GM18499 (cell line): Measurements from ENCODE around the gene SMIM22.

Experiments used
- ATAC-seq: cut with Tn5 transposase; IDR thresholded peaks from one replicate; pipeline ENCODE4 v1.9.1; 2021; ENCODE audit warnings: moderate number of reproducible peaks; ENCODE audit not compliant: insufficient read depth, unreplicated experiment

Gene SMIM22

DNA sequence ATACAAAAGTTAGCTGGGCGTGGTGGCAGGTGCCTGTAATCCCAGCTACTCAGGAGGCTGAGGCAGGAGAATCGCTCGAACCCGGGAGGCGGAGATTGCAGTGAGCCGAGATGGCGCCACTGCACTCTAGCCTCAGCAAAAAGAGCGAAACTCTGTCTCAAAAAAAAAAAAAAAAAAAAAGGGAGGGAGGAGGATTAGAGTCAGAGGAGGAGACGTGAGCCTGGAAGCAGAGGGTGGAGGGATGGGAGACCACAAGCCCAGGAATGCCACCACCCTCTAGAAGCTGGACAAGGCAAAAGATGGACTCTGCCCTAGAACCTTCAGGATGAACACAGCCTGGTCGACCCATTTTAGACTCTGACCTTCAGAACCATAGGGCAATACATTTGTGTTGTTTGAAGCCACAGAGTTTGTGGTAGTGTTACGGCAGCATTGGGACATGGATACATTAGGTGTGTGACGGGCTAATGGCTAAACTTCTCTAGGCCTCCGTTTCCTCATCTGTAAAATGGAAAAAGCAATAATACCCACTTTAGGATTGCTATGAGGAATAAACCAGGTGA, 2.1 kb upstream of the SMIM22 start:
- ATAC-seq, result no peak

DNA sequence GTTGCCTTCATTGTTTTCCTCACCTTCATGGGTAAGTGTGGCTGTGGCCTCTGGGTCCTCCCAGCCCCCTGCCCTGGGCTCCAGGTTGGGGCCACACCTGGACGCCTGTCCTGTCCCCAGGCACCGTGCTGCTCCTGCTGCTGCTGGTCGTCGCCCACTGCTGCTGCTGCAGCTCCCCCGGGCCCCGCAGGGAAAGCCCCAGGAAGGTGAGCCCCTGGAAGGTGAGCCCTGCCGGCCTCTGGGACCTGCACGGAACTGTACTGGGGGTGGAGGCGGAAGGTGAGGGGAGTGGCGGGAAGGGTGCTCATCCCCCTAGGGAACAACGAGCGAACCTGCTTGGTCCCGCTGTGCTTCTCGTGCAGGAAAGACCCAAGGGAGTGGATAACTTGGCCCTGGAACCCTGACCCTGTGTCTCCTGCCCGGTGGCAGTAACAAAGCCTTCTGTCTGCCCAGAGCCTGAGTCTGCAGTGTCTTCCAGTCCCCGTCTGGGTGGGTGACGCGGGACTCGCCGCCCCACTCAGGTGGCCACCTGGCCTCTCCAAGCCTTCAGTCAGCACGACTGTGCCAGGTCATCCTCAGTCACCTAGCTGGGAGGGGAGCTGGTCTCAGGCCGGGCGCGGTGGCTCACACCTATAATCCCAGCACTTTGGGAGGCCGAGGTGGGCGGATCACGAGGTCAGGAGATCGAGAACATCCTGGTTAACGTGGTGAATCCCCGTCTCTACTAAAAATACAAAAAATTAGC, 831 bp downstream of the SMIM22 start:
- no peak for ATAC-seq

DNA sequence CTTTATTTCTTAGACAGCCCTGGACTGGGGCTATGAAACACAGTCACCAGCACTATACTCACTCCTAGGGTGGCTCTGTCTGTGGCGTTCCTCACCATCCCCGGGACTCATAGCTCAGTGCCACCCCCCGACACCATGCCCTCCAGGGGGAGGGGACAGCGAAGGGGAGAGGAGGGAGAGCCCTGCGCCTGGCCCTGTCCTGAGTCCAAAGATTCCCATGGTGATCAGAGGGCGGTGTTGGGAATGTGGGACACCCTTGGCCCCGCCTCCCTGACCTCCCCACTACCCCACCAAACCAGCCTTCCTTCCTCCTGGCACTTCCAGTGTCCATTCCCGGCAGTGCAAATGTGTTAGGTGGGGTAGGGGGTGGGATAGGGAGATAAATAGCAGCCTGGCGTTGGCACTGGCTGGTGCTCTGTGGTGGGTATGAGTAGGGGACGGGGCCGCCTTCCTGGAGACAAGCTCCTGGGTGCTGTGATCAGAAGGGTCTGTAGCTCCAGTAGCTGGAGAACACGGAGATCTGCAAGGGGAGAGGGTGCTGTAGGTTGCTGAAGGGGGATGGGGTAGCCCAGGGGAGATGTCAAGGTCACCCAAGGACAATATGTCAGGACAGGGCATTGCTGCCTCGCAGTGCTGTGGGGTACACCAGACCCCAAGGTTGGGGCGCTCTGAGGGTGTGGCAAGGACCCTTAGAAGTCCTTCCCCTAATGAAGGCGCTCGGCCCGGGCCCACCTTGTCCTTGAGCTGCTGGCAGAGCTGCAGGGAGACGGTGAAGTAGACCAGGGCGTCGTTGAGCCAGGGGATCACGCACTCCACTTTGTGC, 2.0 kb downstream of the SMIM22 start:
- ATAC-seq, result no peak

DNA sequence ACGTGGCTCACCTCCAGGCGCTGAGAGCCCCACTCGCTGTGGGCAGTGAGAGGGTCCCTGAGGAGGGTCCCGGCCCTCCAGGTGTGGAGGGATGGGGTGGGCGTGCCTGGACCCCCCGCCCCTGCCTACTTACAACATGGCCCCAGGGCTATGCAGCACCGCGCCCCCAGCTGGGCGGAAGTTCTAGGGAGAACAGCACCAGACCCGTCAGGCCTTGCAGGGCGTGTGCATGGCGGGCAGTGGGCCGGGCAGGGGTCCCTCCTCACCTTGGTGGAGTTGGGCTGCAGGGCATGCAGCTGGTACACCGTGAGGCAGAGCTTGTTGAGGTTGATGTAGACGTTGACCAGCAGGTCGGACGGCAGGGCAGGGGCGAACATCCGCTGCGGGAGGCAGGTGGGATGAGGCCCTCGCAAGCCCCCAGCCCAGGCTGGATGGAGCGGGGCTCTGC, 2.7 kb downstream of the SMIM22 start:
- no peak for ATAC-seq

DNA sequence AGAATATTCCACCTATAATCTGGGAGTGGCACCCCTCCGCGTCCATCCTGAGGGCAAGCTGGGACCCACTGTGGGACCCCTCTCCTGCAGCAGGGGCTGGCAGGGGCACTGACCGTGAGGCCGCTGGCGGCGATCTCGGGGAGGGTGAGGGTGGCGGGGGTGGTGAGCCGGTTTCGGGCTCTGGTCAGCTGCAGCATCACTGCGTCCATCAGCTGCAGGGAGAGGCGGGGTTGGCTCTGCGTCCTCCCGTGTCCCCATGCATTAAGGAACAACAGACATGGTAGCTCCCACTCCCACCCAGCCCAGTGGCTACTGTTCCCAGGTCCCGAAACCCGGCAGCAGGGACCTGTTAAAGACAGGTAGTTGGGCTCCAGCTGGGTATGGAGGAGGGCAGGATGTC, 3.3 kb downstream of the SMIM22 start:
- ATAC-seq, result no peak

DNA sequence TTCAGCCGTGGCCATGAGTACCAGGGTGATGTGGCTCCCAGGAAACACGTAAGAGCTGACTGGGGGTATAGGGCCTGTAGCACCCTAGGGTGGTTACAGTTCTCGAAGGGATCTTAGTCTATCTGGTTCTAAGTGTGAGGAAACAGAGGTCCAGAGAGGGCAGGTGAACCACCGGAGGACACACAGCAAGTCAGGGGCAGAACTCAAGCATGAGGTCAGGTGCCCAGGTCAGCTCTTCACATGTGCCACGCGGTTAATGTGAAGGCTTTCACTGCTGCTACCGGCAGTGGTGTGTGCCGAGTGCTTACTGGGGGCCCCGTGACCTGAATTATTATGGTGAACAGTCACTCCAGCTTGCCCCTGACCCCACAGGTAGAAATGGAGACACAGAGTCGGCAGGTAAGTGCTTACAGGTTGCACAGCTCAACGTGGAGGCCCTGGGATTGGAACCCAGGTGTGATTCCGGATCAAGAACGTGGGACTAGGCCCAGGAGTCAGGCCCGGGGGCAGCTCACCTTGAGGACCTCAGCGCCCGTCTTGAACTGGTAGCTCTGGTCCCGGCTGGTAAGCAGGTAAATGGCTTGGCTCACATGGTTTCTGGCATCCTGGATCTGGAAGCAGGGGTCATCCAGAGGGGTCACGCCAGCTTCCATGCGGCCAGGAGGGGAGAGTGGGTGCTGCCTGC, 4.1 kb downstream of the SMIM22 start:
- no peak for ATAC-seq

DNA sequence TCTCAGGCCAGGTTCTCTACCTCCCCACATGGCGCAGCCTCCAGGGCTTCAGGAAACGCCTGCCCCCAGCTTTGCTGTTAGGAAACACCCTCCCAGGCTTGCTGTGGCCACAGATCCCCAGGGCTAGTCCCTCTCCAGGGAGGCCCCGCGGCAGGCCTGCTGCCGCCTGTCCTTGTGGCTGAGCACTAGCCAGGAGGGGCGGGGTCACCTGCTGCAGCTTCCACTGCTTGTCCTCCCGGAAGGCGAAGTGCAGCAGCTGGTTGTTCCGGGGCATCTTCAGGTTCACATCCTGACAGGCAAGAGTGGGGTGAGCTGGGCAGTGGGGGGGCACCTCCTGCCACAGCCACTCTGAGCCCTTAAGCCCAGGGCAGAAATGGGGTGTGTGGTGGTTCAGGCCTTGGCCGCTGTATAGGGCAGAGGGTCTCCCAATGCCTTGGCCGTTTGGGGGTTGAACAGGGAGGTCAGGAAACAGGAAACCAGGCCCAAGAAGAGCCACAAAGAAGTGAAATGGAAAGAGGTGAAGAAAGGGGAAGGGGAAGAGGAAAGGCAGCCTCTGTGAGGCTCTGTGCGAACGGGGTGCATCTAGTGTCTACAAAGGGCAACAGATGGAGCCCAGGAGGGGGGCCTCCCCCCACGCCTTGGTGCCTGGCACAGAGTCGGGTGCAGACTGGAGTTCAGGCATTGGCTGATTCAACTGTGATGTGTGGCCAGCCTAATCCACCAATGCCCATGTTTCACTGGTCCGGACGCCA, 5.3 kb downstream of the SMIM22 start:
- no peak for ATAC-seq

DNA sequence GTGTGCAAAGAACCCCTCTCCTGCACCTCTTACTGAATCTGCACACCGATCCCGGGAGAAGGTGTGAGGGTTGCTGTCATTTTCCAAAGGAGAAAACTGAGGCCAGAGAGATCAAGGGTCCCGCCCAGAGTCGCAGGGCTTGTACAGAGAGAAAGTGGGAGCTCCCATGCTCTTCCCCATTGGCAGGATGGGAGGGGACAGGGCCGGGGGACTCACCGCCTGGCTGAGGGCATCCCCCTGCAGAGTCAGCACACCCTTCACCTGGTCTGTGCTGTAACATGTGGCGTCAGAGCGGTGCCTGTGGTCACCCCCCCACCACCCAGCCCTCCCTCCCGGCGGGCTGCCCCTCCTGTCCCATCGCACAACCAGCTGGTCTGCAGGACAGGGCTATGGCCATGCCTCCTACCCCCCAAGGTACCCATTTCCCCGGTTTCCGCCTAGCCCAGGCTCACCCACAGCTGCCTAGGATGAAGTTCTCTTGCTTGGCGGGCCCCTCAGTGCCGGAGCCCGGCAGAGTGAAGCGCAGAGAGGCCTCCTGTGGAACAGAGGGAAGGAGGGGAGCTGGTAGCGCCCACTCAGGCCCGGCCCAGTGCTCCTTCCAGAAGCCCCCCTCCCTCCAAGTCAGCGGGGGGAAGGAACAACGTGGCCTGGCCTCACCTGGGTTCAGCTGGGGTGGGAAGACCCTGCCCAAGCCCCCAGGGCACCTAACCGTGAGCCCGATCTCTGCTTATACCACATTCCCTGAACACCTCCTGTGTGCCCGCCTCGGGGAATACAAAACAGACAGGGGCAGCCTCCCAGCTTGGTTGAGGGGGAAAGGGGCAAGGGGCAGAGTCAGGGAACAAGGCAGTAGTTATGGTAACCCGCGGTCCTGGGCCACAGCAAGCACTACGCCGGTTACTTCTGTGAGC, 6.1 kb downstream of the SMIM22 start:
- no peak for ATAC-seq

DNA sequence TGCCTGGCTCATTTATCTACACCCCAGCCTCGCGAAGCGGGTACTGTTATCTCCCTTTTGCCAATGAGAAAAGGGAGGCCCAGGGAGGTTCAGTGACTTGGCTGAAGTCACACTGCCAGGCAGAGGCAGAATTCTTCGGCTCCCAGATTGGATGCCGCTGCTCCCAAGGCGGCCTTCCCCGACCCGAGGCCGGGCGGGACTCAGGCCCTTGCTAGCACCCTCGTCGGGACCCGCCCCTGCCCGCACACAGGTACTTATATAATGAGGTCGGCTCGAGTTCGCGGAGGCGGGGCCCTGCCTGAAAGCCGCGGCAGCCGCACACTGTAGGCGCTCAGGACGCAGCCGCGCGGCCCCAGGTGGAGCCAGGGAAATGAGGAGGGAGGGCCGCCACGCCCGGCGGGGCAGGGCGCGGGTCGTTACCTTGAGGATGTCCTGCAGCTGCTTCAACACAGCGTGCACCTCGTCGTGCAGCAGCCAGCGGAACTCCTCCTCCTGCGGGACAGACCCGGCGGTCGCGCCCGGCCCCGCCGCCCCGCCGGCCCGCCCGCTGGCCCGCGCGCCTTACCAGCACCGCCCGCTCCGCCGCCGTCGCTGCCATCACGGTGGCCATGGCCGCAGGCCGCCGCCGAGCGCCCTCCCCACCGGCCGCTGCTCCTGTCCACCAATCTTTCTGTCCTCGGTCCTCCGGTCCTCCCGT, 6.9 kb downstream of the SMIM22 start, which contains the start of gene ROGDI:
TSS of gene ROGDI (minus strand) at position 672 of the 697 bp plus-strand sequence. CDS start at position 610, 62 bp downstream.
- ATAC-seq, result peak; percentile 42

DNA sequence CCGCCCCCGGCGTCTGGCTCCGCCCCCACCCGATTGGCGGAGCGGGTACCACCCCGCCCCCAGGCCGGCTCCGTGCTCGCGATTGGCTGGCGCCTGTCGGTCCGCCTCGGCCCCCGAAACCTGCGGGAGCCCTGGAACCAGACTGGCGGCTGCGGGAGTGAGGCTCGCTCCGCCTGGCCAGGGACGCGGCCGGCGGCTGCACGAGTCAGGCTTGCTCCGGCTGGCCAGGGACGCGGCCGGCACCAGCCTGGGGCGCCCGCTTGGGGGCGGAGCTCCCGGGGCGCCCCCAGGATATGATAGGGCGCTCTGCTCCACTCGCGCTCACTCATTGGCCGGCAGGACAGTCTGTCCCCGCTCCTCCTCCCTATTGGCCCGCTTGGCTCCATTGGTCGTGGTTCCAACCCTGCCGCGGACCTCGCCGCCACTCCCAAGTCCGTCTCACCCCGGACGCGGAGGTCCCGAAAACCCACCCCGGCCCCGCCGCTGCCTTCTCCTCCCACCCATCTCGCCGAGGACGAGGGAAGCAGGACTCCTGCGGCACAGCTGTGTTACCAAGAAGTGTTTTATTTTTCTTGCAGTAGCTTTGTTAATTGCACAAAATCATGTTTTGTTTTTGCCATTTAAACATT, 7.6 kb downstream of the SMIM22 start:
- ATAC-seq, result peak; percentile 72

DNA sequence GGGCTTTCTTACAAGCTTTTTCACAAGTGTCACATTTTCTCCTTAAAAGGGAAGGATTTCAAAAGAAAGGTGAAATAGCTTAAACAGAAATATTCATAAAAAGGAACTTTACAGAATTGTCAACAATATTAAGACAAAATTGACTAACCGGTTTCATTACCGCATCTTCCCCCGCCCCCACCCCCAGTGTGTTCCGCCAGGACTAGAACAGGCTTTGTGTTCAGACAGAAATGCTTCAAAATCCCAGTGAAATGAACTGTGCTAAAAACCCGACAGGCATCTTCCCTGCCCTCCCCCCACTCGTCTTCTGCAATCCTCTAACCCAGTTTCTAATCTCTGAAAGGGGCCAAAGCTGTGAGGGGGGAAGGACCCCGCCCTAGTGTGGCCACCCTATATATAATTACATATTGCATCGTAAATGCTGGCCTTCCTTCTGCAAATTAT, 8.3 kb downstream of the SMIM22 start:
- ATAC-seq, result no peak

DNA sequence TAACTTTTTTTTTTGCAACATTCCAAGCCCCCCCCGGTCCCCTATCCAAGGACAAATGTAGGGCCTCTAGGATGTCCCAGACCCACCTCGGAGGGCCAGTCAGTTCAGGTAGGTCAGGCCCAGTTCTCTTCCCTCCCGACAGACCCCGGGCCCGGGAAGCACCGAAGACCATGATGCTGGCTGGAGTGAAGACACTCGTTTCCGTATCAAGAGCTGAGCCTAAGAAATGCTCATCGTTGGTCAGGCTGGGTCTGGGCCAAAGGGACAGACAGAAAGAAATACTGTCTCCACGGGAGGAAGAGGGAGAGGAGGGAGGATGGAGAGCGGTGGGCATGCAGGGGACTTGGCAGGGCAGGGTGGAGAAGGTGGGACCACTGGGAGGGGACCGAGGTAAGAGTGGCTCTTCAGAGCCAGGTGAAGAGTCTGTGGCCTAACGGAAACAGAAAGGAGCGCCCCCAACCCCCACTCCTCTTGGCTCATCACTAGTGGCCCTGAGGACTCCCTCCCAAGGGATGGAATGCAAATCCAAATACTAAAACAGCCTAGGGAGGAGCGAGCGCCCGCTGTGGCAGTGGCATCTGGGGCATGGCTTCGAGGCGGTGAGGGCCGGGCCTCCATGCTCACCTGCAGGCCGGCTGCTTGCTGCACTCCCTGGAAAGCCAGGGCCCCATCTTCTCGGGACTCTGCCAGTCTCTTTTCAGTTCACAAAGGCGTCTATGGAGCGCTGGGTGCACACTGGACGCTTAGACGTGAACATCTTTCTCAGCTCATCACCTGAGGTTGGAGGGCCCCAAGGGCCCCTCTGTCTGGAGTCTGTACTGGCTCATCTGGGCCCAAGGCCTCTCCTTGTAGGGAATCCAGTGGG, 9.0 kb downstream of the SMIM22 start:
- ATAC-seq, result no peak

DNA sequence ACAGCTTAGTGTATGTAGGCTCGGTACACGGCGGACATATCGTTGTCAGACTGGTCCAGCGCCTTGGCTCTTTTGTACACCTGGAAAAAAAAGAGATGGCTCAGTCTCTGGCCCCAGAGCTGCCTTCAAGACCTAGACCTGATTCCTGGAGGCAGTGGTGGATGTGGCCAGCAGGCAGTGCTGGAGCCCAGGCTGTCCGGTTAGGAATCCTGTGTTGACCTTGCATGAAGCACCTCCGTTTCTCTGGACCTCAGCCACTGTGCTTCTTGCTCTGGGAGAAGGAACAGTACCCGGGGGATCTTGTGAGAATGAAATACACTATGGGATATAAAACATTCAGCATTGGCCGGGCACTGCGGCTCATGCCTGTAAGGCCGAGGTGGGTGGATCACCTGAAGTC, 10.1 kb downstream of the SMIM22 start:
- ATAC-seq, result no peak

DNA sequence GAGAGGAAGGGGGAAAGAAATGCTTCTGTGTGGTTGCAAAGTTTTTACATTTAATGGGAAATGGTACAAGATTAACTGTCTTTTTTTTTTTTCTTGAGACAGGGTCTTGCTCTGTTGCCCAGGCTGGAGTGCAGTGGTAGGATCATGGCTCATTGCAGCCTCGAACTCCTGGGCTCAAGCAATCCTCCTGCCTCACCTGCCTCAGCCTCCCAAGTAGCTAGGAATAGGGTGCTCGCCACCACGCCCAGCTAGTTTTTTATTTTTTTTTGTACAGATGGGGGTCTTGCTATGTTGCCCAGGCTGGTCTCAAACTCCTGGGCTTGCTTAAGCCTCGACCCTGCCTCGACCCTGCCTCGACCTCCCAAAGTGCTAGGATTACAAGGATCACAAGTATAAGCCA, 11.1 kb downstream of the SMIM22 start:
- no peak for ATAC-seq

DNA sequence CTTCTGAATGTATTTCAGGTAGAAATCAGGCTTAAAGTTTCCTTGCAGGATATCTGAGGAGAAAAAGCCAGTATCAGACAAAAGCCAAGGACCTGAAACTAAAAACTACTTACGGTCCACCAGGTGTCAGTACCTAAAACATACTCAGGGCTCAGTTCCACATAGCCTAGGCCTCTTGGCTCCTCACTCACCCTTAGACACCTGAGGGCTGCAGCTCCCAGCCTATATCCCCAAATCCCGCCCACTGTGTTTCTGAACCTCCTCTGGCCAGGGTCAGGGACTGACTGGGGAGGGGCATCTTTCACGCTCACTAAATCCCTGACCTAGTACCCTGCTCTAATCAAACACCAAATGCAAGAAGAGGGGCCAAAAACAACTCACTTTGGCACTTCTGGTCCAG, 16.1 kb downstream of the SMIM22 start:
- no peak for ATAC-seq

DNA sequence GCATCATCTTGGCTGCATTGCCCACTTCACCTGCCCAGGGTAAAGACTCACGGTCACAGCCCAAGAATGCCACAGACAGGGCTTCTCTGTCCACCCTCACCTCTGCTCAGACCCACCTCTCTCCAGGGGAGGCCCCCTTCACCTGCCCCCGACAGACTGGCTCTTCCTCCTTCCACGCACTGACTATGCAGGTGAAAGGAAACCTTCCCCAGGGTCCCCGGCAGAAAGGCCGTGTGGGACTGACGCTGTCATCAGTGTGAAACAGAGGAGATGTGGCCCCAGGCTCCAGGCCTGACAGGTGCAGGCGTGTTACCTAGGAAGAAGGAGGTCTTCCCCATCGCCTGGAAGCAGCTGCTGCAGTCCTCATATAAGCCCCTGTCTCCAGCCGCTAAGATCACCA, 16.6 kb downstream of the SMIM22 start:
- ATAC-seq, result no peak
